GM15510 (cell line): Measurements from ENCODE around the gene KPNA1.

Source experiments
- POLR2A ChIP-seq: IDR thresholded peaks from 3 replicates; pipeline ENCODE4 v1.6.1; 2011; ENCODE audit warnings: borderline replicate concordance; ENCODE audit not compliant: insufficient read length; ENCODE audit errors: extremely low read depth

Gene KPNA1

DNA sequence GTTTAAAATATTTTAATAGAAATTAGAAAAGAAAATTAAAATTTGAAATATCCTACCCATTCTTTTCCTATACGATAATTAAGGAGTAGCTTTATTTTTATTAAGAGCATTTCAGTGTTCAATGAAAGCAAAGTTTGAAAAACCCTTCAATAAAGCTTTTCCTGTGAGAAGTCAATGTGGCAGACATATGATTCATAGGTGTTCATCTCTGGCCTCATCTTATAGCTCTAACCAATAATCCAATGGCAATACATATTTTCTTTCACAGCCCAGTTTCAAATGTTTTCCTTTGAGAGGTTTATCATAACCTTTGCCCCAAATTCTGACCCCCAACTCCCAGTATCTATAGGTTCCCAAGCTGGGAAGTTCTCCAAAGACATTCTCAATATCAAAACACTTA lies 8.3 kb downstream of the KPNA1 start:
- no peak for TF ChIP-seq POLR2A

- no peak for TF ChIP-seq POLR2A
These were observed 9.1 kb downstream of the KPNA1 start for GRCh38 chr3:122505676-122506075.

- no peak for TF ChIP-seq POLR2A
These were observed 11.8 kb downstream of the KPNA1 start for GRCh38 chr3:122502941-122503340.

DNA sequence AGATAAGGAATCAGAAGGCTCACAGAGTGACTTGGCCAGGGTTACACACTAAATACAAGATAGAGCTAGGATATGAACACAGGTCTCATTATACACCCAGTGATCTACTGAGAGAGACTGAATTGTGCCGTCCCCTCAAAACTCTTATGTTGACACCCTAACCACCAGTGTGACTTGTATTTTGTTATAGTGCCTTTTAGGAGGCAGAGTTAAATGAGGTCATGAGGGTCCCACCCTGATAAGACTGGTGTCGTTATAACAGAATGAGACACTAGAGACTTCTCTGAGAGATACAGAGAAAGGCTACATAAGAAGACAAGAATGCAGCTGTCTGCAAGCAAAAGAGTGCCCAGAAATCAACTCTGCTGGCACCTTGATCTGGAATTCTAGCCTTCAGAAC lies 12.6 kb downstream of the KPNA1 start:
- no peak for TF ChIP-seq POLR2A

GRCh38 chr3:122498152-122498551 lies 16.6 kb downstream of the KPNA1 start:
- TF ChIP-seq POLR2A, result no peak

DNA sequence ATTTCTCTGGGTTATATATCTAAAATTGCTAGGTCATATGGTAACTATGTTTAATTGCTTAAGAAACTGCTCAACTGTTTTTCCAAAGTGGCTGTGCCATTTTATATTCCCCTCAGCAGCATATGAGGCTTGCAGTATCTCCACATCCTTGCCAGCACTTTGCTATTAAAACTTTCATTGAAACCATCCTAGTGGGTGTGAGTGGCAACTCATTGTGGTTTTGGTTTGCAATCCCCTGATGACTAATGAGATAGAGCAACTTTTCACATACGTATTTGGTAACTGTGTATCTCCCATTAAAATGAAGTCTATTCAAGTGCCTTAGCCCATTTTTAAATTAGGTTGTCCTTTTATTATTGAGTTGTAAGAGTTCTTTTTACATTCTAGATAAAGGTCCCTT lies 17.3 kb downstream of the KPNA1 start:
- no peak for TF ChIP-seq POLR2A

DNA sequence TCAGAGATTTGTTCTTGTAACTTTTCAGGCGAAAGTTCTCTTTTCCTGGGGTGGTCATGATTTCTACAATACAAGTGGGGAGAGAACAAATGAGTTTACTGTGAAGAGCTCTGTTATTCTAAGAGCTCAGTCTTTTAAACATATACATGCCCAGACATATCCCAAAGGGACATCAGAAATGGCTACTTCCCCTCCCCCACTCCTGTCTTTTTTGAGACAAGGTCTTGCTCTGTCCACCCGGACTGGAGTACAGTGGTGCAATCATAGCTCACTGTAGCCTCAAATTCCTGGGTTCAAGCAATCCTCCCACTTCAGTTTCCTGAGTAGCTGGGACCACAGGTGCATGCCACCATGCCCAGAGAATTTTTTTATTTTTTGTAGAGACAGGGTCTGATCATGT lies 18.2 kb downstream of the KPNA1 start:
- no peak for TF ChIP-seq POLR2A

DNA sequence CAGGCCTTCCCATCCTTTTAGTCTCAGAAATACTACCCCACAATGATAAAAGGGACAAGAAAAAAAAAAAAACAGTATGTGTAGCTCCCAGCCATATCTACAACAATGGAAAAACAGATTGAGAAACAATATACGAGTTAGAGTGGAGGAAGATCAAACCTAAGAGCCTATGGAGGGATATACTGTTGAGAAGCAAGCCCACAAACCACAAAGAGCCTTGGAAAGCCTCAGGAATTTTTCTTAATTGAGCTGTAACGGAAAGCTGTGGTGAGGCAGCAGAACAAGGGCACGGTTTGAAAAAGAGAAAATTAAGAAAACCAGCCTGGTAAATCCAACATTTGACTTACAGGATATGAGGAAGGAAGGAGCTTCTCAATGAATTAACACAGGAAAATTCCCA lies 21.4 kb downstream of the KPNA1 start:
- TF ChIP-seq POLR2A, result no peak

DNA sequence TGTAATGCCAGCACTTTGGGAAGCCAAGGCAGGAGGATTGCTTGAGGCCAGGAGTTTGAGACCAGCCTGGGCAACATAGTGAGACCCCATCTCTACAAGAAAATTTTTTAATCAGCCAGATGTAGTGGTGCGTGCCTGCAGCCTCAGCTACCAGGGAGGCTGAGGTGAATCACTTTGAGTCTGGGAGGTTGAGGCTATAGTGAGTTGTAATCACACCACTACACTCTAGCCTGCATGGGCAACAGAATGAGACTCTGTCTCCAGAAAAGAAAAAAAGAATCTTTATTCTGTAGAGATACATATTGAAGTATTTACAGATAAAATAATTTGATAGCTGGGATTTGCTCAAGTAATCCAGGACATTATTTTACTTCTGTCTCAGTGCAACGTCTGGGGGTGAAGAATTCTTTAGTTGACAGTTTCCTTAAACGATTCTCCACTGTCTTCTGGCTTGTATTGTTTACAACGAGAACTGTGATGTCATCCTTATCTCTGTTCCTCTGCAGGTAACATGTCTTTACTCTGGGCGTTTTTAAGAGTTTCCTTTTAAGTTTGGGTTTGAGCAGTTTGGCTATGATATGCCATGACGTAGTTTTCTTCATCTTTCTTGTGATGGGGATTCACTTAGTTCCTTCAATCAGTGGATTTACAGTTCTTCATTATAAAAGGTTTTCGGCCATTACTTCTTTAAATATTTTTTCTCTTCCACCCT lies 26.3 kb downstream of the KPNA1 start:
- TF ChIP-seq POLR2A, result no peak

GRCh38 chr3:122484985-122485384 lies 29.8 kb downstream of the KPNA1 start:
- TF ChIP-seq POLR2A, result no peak

GRCh38 chr3:122481390-122481789 lies 33.3 kb downstream of the KPNA1 start:
- no peak for TF ChIP-seq POLR2A

- no peak for TF ChIP-seq POLR2A
These were observed 38.2 kb downstream of the KPNA1 start for GRCh38 chr3:122476532-122476931.

DNA sequence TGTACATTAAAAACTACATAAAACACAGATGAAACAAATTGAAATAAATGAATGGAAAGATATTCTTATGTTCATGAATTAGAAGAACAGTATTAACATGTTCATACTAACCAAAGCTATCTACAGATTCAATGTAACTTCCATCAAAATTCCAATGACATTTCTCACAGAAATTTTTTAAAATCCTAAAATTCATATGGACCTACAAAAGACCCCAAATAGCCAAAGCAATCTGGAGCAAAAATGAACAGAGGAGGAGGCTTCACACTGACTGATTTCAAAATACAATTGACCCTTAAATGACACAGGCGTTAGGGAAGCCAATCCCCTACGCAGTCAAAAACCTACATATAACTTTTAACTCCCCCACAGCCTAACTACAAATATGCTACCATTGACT lies 39.4 kb downstream of the KPNA1 start:
- no peak for TF ChIP-seq POLR2A

DNA sequence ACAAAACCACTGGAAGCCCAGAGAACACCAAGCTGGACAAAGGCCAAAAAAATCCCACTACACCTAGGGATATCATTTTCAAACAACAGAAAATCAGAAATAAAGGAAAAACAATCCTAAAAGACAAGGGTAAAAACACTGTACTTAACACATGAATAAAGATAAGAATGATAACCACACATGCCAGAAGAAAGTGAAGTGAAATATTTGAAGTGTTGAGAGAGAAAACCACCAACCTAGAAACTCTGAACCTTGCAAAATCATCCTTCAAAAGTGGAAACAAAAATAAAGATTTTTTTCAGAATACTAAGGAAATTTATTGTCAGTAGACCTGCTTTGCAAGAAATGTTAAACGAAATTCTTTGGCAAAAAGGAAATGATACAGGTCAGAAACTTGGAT lies 45.1 kb downstream of the KPNA1 start:
- TF ChIP-seq POLR2A, result no peak

DNA sequence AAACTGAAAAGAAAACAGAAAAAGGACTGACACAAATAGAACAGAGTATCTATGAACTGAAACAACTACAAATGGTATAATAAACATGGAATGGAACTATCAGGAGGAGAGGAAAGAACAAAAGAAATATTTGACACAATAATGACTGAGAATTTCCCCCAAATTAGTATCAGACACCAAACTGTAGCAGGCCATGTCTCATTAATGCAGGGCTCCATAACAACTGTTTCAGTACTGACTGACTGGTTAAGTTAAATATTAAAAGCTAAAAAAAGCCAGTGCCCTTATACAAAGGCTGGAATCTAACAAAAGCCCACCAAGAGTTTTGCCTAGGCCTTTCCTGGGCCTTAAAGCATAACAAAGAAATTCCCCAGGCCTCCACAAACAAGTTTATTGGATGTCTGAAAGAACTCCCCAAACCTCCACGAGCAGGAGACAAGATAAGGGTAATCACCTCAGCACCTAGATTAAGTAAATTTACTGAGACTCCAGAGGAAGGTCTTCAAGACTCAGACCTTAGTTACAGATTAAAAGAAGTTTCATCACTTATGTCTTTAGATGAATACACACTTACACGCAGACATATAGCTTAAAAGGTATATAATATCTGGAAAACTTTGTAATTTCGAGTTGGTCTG lies 45.7 kb downstream of the KPNA1 start:
- TF ChIP-seq POLR2A, result no peak

DNA sequence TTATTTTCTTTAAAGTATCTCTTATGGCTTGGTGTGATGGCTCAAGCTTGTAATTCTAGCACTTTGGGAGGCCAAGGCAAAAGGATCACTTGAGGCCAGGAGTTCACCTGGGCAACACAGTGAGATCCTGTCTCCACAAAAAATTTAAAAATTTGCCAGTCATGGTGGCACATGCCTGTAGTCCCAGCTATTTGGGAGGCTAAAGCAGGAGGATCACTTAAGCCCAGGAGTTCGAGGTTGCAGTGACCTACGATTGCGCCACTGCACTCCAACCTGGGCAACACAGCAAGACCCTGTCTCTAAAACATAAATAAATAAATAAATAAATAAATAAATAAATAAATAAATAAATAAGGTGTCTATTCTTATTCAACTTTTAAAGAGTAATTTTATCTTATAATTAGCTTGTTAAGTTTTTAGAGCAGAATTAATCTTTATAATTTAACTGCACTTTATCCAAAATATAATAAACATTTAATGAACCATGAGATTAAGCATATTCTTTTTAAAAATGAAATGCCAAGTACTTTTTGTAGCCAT lies 48.0 kb downstream of the KPNA1 start:
- TF ChIP-seq POLR2A, result no peak
